GM23248 (cell line): ENCODE results near the gene AGBL3. TPM values are rescaled to one million over a fixed set of nuclear protein-coding genes. Genes with fewer than 3 reads are reported as not detected.

ENCODE experiments used
- DNase-seq: peaks from one replicate; pipeline ENCODE4 v3.0.0-alpha.2; 2015
- H2AFZ ChIP-seq: fragments of 200-600 bp; sonication (generic); 2 replicates; pipeline ENCODE4 v1.6.1; 2016; ENCODE audit warnings: antibody characterized with exemption
- H3F3A ChIP-seq: fragments of 200-600 bp; sonication (generic); 2 replicates; pipeline ENCODE4 v1.6.1; 2016; ENCODE audit warnings: mild to moderate bottlenecking, antibody characterized with exemption, mixed run types; ENCODE audit not compliant: insufficient read depth
- H3K27ac ChIP-seq: fragments of 200-600 bp; sonication (generic); 2 replicates; pipeline ENCODE4 v1.5.1; 2016; ENCODE audit warnings: mild to moderate bottlenecking
- H3K27me3 ChIP-seq: fragments of 200-600 bp; sonication (generic); replicated peaks from 2 replicates; pipeline ENCODE4 v1.6.1; 2016; ENCODE audit warnings: mild to moderate bottlenecking; ENCODE audit not compliant: insufficient read depth
- H3K36me3 ChIP-seq: fragments of 200-600 bp; sonication (generic); 2 replicates; pipeline ENCODE4 v1.6.1; 2016; ENCODE audit warnings: low read depth, mild to moderate bottlenecking
- H3K4me1 ChIP-seq: fragments of 200-600 bp; sonication (generic); 2 replicates; pipeline ENCODE4 v1.6.1; 2016; ENCODE audit warnings: mild to moderate bottlenecking; ENCODE audit not compliant: insufficient read depth
- H3K4me2 ChIP-seq: fragments of 200-600 bp; sonication (generic); one replicate; pipeline ENCODE4 v1.6.1; 2016; ENCODE audit warnings: mild to moderate bottlenecking; ENCODE audit not compliant: unreplicated experiment
- H3K4me3 ChIP-seq: fragments of 200-600 bp; sonication (generic); 2 replicates; pipeline ENCODE4 v1.5.1; 2016; ENCODE audit warnings: mild to moderate bottlenecking
- H3K79me2 ChIP-seq: fragments of 200-600 bp; sonication (generic); 2 replicates; pipeline ENCODE4 v1.6.1; 2016; ENCODE audit warnings: mild to moderate bottlenecking; ENCODE audit not compliant: insufficient read depth
- H3K9ac ChIP-seq: fragments of 200-600 bp; sonication (generic); 2 replicates; pipeline ENCODE4 v1.6.1; 2016; ENCODE audit warnings: mild to moderate bottlenecking
- H3K9me2 ChIP-seq: fragments of 200-600 bp; sonication (generic); 2 replicates; pipeline ENCODE4 v1.6.1; 2016; ENCODE audit warnings: mixed run types, mild to moderate bottlenecking, moderate library complexity; ENCODE audit not compliant: insufficient read depth
- H3K9me3 ChIP-seq: fragments of 200-600 bp; sonication (generic); one replicate; pipeline ENCODE4 v1.6.1; 2017; ENCODE audit warnings: low read depth
- H4K20me1 ChIP-seq: fragments of 200-600 bp; sonication (generic); 2 replicates; pipeline ENCODE4 v1.6.0; 2016; ENCODE audit not compliant: insufficient read depth
- EZH2 ChIP-seq: fragments of 200-600 bp; sonication (generic); IDR thresholded peaks from 2 replicates; pipeline ENCODE4 v1.6.1; 2018; ENCODE audit warnings: antibody characterized with exemption, mild to moderate bottlenecking; ENCODE audit not compliant: insufficient read depth, poor library complexity, severe bottlenecking
- EZH2phosphoT487 ChIP-seq: fragments of 200-600 bp; sonication (generic); IDR thresholded peaks from 2 replicates; pipeline ENCODE4 v1.6.1; 2018; ENCODE audit warnings: antibody characterized with exemption, moderate library complexity, mild to moderate bottlenecking, low read depth; ENCODE audit not compliant: insufficient read depth
- WGBS, 2 experiments: methylation state at CpG; one replicate each; pipeline ENCODE4 v1.1.6; 2015 to 2017; ENCODE audit warnings: low lambda C conversion rate in 2 of 2, low coverage in 1 of 2; ENCODE audit errors: missing lambda C conversion rate in 2 of 2; 5-methylcytosine and 5-hydroxymethylcytosine counted together
- in situ Hi-C: fragments of 300-500 bp; cut with MboI; formaldehyde crosslinking; loops from 2 replicates; pipeline ENCODE4 v1.15.0; 2020
- polyA plus RNA-seq: library from polyadenylated mRNA; unstranded; fragments of >200 nt; fragmentation: Nextera tagmentation; extraction: Ambion mirVana; gene quantifications from 2 replicates; pipeline ENCODE4 v1.2.1, GENCODE V29; 2016
- total RNA-seq: library from RNA; depleted of rRNA; stranded (reverse); fragments of >200 nt; shearing (Covaris generic); gene quantifications from 2 replicates; pipeline ENCODE4 v1.2.3, GENCODE V29; 2014

AGBL3 gene
- total and polyA plus RNA-seq, 2 experiments from 2014 or later: 1.4 to 2.4 TPM

DNA sequence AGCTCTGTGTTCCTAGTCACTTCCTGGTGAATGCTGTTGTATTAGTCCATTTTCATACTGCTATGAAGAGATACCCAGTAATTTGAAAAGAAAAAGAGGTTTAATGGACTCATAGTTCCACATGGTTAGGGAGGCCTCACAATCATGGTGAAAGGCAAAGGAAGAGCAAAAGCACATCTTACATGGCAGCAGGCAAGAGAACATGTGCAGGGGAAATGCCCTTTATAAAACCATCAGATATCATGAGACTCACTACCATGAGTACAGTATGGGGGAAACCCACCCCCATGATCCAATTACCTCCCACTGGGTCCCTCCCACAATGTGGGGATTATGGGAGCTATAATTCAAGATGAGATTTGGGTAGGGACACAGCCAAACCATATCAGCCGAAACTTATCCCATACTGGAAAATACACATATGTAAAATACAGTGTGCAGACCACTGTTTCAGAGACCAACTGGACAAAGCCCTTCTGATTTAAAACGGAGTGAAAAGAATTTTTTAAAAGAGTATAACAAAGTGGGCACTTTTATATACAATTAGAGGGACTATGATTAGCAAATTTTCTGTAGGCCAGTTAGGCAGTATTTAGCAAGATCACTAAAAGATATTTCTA, 176.2 kb downstream of the AGBL3 start:
- in situ Hi-C loops: no loop called here

DNA sequence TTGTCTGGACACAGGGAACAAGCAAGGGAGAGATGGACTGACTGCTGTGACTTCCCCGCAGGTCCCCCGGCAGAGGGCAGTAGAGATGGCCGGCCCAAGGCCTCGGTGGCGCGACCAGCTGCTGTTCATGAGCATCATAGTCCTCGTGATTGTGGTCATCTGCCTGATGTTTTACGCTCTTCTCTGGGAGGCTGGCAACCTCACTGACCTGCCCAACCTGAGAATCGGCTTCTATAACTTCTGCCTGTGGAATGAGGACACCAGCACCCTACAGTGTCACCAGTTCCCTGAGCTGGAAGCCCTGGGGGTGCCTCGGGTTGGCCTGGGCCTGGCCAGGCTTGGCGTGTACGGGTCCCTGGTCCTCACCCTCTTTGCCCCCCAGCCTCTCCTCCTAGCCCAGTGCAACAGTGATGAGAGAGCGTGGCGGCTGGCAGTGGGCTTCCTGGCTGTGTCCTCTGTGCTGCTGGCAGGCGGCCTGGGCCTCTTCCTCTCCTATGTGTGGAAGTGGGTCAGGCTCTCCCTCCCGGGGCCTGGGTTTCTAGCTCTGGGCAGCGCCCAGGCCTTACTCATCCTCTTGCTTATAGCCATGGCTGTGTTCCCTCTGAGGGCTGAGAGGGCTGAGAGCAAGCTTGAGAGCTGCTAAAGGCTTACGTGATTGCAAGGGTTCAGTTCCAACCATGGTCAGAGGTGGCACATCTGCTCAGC, 178.2 kb downstream of the AGBL3 start:
- no peak overlapping the region for H3K27ac ChIP-seq
- no peaks in the 10 kb centered on the region for H3K9me2 ChIP-seq
- 82 to 83% methylated on average over 17 of the region's 18 CpGs for WGBS, 2 experiments
- H3F3A ChIP-seq: peaks cover 19% of the 10 kb centered on the region
- peaks cover 27% of the 10 kb centered on the region for H3K79me2 ChIP-seq
- H3K9ac ChIP-seq: no peak overlapping the region
- H3K4me1 ChIP-seq: peaks cover 24% of the 10 kb centered on the region
- H3K36me3 ChIP-seq: peaks cover 7% of the 10 kb centered on the region; the same call in 1 of the 2 replicates
- H4K20me1 ChIP-seq: no peaks in the 10 kb centered on the region
- in situ Hi-C loops: no loop called here
- H3K9me3 ChIP-seq: no peaks in the 10 kb centered on the region
- DNase-seq: peak; percentile 14
- no peak overlapping the region for H3K4me3 ChIP-seq
- H3K4me2 ChIP-seq: no peak overlapping the region
- H2AFZ ChIP-seq: no peak overlapping the region
- no peaks in the 10 kb centered on the region for H3K27me3 ChIP-seq
- TF ChIP-seq EZH2phosphoT487: no peak
- no peak for TF ChIP-seq EZH2

More for the DNA sequence above, 176.2 kb downstream of the AGBL3 start:
- Histone ChIP-seq H2AFZ (no peak overlapping the region), H3K9ac (no peak overlapping the region), H3K79me2 (peaks cover 9% of the 10 kb centered on the region), H3K9me3 (no peaks in the 10 kb centered on the region), H3K4me2 (no peak overlapping the region), H3K27ac (no peak overlapping the region), H4K20me1 (no peaks in the 10 kb centered on the region), H3K4me3 (no peak overlapping the region), H3K36me3 (peaks cover 4% of the 10 kb centered on the region; the same call in 1 of the 2 replicates), H3K4me1 (peaks cover 14% of the 10 kb centered on the region), H3K27me3 (no peaks in the 10 kb centered on the region), H3K9me2 (no peaks in the 10 kb centered on the region), H3F3A (0 out of 2 replicates have a peak, but pooled peaks cover 10% of the 10 kb centered on the region)
- TF ChIP-seq EZH2 (no peak), EZH2phosphoT487 (no peak)
- WGBS, 2 experiments: 95 to 100% methylated on average over 2 of the region's 2 CpGs
- no peak for DNase-seq

DNA sequence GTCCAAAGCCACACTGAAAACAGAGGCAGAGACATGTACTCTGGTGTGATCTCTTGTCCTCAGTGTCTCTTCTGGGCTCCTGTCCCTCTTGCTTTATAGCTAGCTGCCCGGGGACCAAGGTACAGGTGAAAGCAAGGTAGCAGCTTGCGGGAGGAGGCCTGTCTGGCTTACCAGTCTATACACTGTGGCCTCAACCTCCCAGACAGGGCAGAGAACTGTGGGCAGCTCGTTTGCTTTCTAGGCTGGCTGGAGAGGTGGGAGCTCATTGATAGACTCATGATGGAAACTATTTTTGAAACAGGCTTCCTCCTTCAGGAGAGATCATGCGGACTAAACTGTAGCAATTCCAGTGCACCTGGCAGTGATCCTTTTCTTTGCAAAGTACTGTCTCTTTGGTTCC, 179.6 kb downstream of the AGBL3 start:
- no peak overlapping the region for H3K9ac ChIP-seq
- H3K4me2 ChIP-seq: no peak overlapping the region
- in situ Hi-C loops: no loop called here
- WGBS, 2 experiments: 82 to 84% methylated on average over 4 of the region's 4 CpGs
- H3K9me3 ChIP-seq: no peaks in the 10 kb centered on the region
- H3K9me2 ChIP-seq: no peaks in the 10 kb centered on the region
- TF ChIP-seq EZH2phosphoT487 (no peak), EZH2 (no peak)
- H3F3A ChIP-seq: peaks cover 19% of the 10 kb centered on the region
- H3K27me3 ChIP-seq: no peaks in the 10 kb centered on the region
- H3K4me3 ChIP-seq: no peak overlapping the region
- H3K4me1 ChIP-seq: peaks cover 13% of the 10 kb centered on the region
- H4K20me1 ChIP-seq: no peaks in the 10 kb centered on the region
- peaks cover 30% of the 10 kb centered on the region for H3K79me2 ChIP-seq
- H3K36me3 ChIP-seq: peaks cover 7% of the 10 kb centered on the region; the same call in 1 of the 2 replicates
- H3K27ac ChIP-seq: no peak overlapping the region
- DNase-seq: no peak
- no peak overlapping the region for H2AFZ ChIP-seq

DNA sequence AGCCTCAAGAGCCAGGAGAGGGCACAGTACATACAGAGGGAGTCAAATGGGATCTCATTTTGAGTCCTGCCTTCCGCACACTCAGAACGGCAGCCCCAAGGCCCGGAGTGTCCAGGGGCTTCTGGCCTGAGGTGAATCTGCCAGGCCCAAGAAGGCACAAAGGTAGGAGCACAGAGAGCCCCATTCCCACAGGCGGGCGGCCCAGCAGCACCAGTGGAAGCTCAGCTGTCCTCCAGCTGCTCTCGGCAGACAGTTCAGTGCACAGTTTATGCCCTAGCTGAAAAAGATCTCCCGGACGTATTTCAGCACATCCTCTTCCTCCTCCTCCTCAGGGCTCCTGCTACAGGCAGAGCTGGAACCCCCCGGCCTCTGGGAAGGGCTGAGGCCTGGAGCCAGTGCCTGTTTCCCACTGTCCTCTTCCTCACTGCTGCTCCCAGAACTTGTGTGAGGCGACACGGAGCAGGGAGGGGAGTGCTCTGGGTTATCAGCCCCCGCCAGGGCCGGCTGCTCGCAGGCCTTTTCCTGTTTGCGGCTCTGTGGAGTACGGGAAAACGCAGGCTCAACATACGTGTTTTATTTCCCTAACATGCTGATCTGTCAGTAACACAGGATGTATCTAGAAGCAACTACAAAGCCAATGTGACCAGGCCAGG, 180.2 kb downstream of the AGBL3 start:
- no peak for DNase-seq
- in situ Hi-C loops: no loop called here

More for the DNA sequence above, 180.2 kb downstream of the AGBL3 start:
- H3K27me3 ChIP-seq: no peaks in the 10 kb centered on the region
- TF ChIP-seq EZH2: no peak
- no peak for TF ChIP-seq EZH2phosphoT487
- 87 to 88% methylated on average over 18 of the region's 18 CpGs for WGBS, 2 experiments
- no peak overlapping the region for H3K27ac ChIP-seq
- H3K79me2 ChIP-seq: peaks cover 30% of the 10 kb centered on the region
- H3K9me3 ChIP-seq: no peaks in the 10 kb centered on the region
- H3K9ac ChIP-seq: no peak overlapping the region
- H2AFZ ChIP-seq: no peak overlapping the region
- H3K4me3 ChIP-seq: no peak overlapping the region
- H3K9me2 ChIP-seq: no peaks in the 10 kb centered on the region
- peaks cover 7% of the 10 kb centered on the region; the same call in 1 of the 2 replicates for H3K36me3 ChIP-seq
- peaks cover 19% of the 10 kb centered on the region for H3K4me1 ChIP-seq
- H4K20me1 ChIP-seq: no peaks in the 10 kb centered on the region
- peaks cover 14% of the 10 kb centered on the region for H3F3A ChIP-seq
- no peak overlapping the region for H3K4me2 ChIP-seq
